ENCODE results near the gene NARF.
"Not testable (repeated sequence)": the region's sequence is repeated elsewhere in the genome, so short reads cannot be mapped to it uniquely, and the experiment has no call there.

The NARF gene

GRCh38 chr17:82536512-82537201 lies 78.1 kb downstream of the NARF start:
- DNase-seq (ENCODE audit: low read depth) = no peak

GRCh38 chr17:82537228-82537627 lies 78.7 kb downstream of the NARF start:
- not testable (repeated sequence) for DNase-seq (ENCODE audit: low read depth)

- not testable (repeated sequence) for DNase-seq (ENCODE audit: low read depth)
These were observed 80.5 kb downstream of the NARF start for GRCh38 chr17:82539076-82539475.
